Adrenal gland (tissue), 12 donors: Measurements from ENCODE around the gene CENATAC. TPM values are rescaled to one million over a fixed set of nuclear protein-coding genes. Genes with fewer than 3 reads are reported as not detected.

Experiments
- DNase-seq, 7 donors: peaks; one replicate each; pipeline ENCODE4 v3.0.0-alpha.2; 2019 to 2020
- H3K27ac ChIP-seq, 5 donors: fragments of 200-600 bp; sonication (generic) in 4 of 5; 1 replicate in 3 of 5; 2 replicates in 2 of 5; pipeline versions ENCODE4 v1.5.1 to v1.8.0; 2016 to 2020; ENCODE audit warnings: mild to moderate bottlenecking in 1 of 5
- H3K27me3 ChIP-seq: fragments of 200-600 bp; 2 replicates; pipeline ENCODE4 v1.8.0; 2021
- H3K36me3 ChIP-seq, 2 donors: fragments of 200-600 bp; replicated peaks in 1 of 2; 1 replicate in 1 of 2; 2 replicates in 1 of 2; pipeline versions ENCODE4 v1.5.1 to v1.8.0; 2018 to 2022
- H3K4me1 ChIP-seq, 2 donors: fragments of 200-600 bp; replicated peaks in 1 of 2; 1 replicate in 1 of 2; 2 replicates in 1 of 2; pipeline versions ENCODE4 v1.5.1 to v1.8.0; 2018 to 2021
- H3K4me3 ChIP-seq, 4 donors: fragments of 200-600 bp; sonication (generic) in 3 of 4; one replicate each; pipeline ENCODE4 v1.5.1; 2016 to 2018
- H3K9me3 ChIP-seq, 3 donors: fragments of 200-600 bp; sonication (generic) in 1 of 3; replicated peaks in 1 of 3; 1 replicate in 2 of 3; 2 replicates in 1 of 3; pipeline versions ENCODE4 v1.5.1 to v1.8.0; 2016 to 2021
- CTCF ChIP-seq, 6 experiments: fragments of 450-650 bp in 4 of 6; fragments of 200-600 bp in 2 of 6; sonication (generic) in 1 of 6; IDR thresholded peaks; 1 replicate in 5 of 6; 2 replicates in 1 of 6; pipeline versions ENCODE4 v1.5.1 to v1.8.0; 2016 to 2021; ENCODE audit warnings: antibody characterized with exemption in 6 of 6, mild to moderate bottlenecking in 2 of 6, moderate library complexity in 1 of 6
- POLR2A ChIP-seq, 2 donors: fragments of 450-650 bp; IDR thresholded peaks; one replicate each; pipeline ENCODE4 v1.6.1; 2017; ENCODE audit warnings: antibody characterized with exemption in 2 of 2, mild to moderate bottlenecking in 2 of 2, moderate library complexity in 1 of 2
- WGBS, 4 donors: extraction: QIAGEN DNeasy Blood & Tissue Kit in 2 of 4; methylation state at CpG; one replicate each; pipeline versions ENCODE4 v1.1.5 to v1.1.7; 2013 to 2017; 5-methylcytosine and 5-hydroxymethylcytosine counted together
- intact Hi-C, 2 donors: fragments of 100-400 bp; cut with DNase I; formaldehyde crosslinking; loops; one replicate each; pipeline versions ENCODE4 v1.14.1 to v1.15.0; 2022 to 2023
- polyA plus RNA-seq, 3 donors: library from polyadenylated mRNA; stranded (reverse); fragments of 200-250 nt in 2 of 3; fragments of 350-450 nt in 1 of 3; fragmentation: Illumina TruSeq in 1 of 3; extraction: RNeasy Lipid Tissue Mini Kit (QIAGEN cat#74804) in 1 of 3; gene quantifications; one replicate each; pipeline ENCODE4 v1.2.3, GENCODE V29; 2013 to 2014
- total RNA-seq, 9 donors: library from RNA; depleted of rRNA in 4 of 9; stranded (reverse); fragments of >200 nt in 4 of 9; fragments of 120-200 nt in 1 of 9; fragmentation: NEBNext Ultra II Directional in 1 of 9; extraction: Animal tissue kit (Norgen Biotek cat#: 25700) in 1 of 9; gene quantifications; one replicate each; pipeline versions ENCODE4 v1.1.0 to v1.2.4, GENCODE V29; 2013 to 2023
- donor health status: healthy with polysubstance abuse.
- donor health status: Bipolar disorder and iron deficiency.
- donor health status: DM: yes; HTN: yes; CAD: no.
- donor health status: DM: no; HTN: no; CAD: no.
- donor health status: DM: no; HTN: no; CAD: no.
- donor health status: DM: yes; HTN: yes; CAD: no.

The CENATAC gene
- total and polyA plus RNA-seq, 12 donors, result 15.4 to 157 (median 31.2) TPM

DNA sequence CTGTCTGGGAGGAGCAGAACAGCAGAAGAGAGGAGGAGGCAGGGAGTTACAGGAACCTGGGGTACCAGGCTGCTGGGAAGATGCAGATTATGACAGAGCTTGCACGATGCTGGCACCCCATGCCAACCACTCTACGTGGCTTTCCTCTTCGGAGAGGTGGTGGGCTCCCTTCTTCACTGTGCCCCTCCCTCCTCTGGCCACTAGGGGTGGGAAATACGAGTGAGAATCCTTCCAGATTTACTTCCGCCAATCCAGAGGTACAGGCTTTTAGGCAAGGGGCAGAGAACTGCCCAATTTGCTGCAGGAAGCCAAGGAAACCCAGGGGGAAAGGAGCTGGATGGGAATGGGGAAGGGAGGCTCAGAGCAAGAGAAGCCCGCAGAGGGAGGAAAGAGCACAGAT lies 46.8 kb downstream of the CENATAC start:
- no peaks in the 10 kb centered on the region for H3K4me1 ChIP-seq
- intact Hi-C loops, result no loop called here
- no peak for DNase-seq
- H3K9me3 ChIP-seq, result no peaks in the 10 kb centered on the region
- WGBS, 4 donors, result 80 to 91% (median 87%) methylated on average over 5 to 6 of the region's 6 CpGs
- TF ChIP-seq CTCF (IDR thresholded peaks at IDR 0.05) (no peak), POLR2A (IDR thresholded peaks at IDR 0.05) (no peak)
- H3K27me3 ChIP-seq, result no peaks in the 10 kb centered on the region
- H3K36me3 ChIP-seq, result peaks cover 0 to 54% of the 10 kb centered on the region in 2 donors
- no peak overlapping the region for H3K4me3 ChIP-seq
- no peak overlapping the region for H3K27ac ChIP-seq

- Histone ChIP-seq H3K4me1 (no peaks in the 10 kb centered on the region), H3K4me3 (no peak overlapping the region), H3K27ac (no peak overlapping the region), H3K36me3 (peaks cover 0 to 72% of the 10 kb centered on the region in 2 donors), H3K9me3 (no peaks in the 10 kb centered on the region), H3K27me3 (no peaks in the 10 kb centered on the region)
- WGBS, 4 donors, result 90 to 97% (median 96%) methylated on average over 2 to 6 of the region's 6 CpGs
- intact Hi-C loops, result no loop called here
- TF ChIP-seq POLR2A (IDR thresholded peaks at IDR 0.05) (no peak), CTCF (IDR thresholded peaks at IDR 0.05) (no peak)
- DNase-seq, result no peak
Measured at GRCh38 chr11:119046489-119046888, 48.6 kb downstream of the CENATAC start.

- intact Hi-C loops, result no loop called here
- Histone ChIP-seq H3K27me3 (no peaks in the 10 kb centered on the region), H3K36me3 (peaks cover 0 to 79% of the 10 kb centered on the region in 2 donors), H3K4me3 (no peak overlapping the region), H3K9me3 (no peaks in the 10 kb centered on the region), H3K4me1 (no peaks in the 10 kb centered on the region), H3K27ac (no peak overlapping the region)
- no peak for TF ChIP-seq CTCF (IDR thresholded peaks at IDR 0.05)
- no peak for TF ChIP-seq POLR2A (IDR thresholded peaks at IDR 0.05)
- WGBS, 4 donors, result 92 to 96% (median 95%) methylated on average over 6 of the region's 6 CpGs
- no peak for DNase-seq
Measured at GRCh38 chr11:119047205-119047604, 49.3 kb downstream of the CENATAC start.

GRCh38 chr11:119048644-119049043 lies 50.7 kb downstream of the CENATAC start:
- peaks cover 0 to 93% of the 10 kb centered on the region in 2 donors for H3K36me3 ChIP-seq

More at GRCh38 chr11:119048644-119049043, 50.7 kb downstream of the CENATAC start:
- Histone ChIP-seq H3K27me3 (no peaks in the 10 kb centered on the region), H3K4me1 (no peaks in the 10 kb centered on the region), H3K9me3 (no peaks in the 10 kb centered on the region), H3K27ac (no peak overlapping the region), H3K4me3 (no peak overlapping the region)
- intact Hi-C loops, result no loop called here
- WGBS, 4 donors, result 90 to 96% (median 91%) methylated on average over 8 to 9 of the region's 9 CpGs
- DNase-seq, result no peak
- TF ChIP-seq POLR2A (IDR thresholded peaks at IDR 0.05) (no peak), CTCF (IDR thresholded peaks at IDR 0.05) (no peak)
